Measurements from ENCODE around the gene EDDM13.
"Not testable (repeated sequence)": the region's sequence is repeated elsewhere in the genome, so short reads cannot be mapped to it uniquely, and the experiment has no call there.

Gene EDDM13

GRCh38 chr19:56319991-56320390, 47.4 kb downstream of the EDDM13 start:
- no peak overlapping the region for H3K4me3 ChIP-seq (ENCODE audit: low read depth, low read length)

- H3K4me3 ChIP-seq (ENCODE audit: low read depth, low read length) = no peak overlapping the region
These were observed 48.9 kb downstream of the EDDM13 start for GRCh38 chr19:56321254-56321988.

- H3K4me3 ChIP-seq (ENCODE audit: low read depth, low read length) = no peak overlapping the region
These were observed 49.5 kb downstream of the EDDM13 start for GRCh38 chr19:56321989-56322440.

- H3K4me3 ChIP-seq (ENCODE audit: low read depth, low read length) = no peak overlapping the region
These were observed 51.9 kb downstream of the EDDM13 start for GRCh38 chr19:56324436-56324835.

GRCh38 chr19:56332695-56333094, 60.1 kb downstream of the EDDM13 start:
- H3K4me3 ChIP-seq (ENCODE audit: low read depth, low read length) = no peak overlapping the region

GRCh38 chr19:56333506-56333905, 61.0 kb downstream of the EDDM13 start:
- H3K4me3 ChIP-seq (ENCODE audit: low read depth, low read length) = no peak overlapping the region

GRCh38 chr19:56335371-56335770, 62.8 kb downstream of the EDDM13 start:
- not testable (repeated sequence) for H3K4me3 ChIP-seq (ENCODE audit: low read depth, low read length)

GRCh38 chr19:56337077-56337476, 64.5 kb downstream of the EDDM13 start:
- H3K4me3 ChIP-seq (ENCODE audit: low read depth, low read length) = not testable (repeated sequence)

GRCh38 chr19:56339031-56339430, 66.5 kb downstream of the EDDM13 start:
- not testable (repeated sequence) for H3K4me3 ChIP-seq (ENCODE audit: low read depth, low read length)

- no peak overlapping the region for H3K4me3 ChIP-seq (ENCODE audit: low read depth, low read length)
These were observed 69.4 kb downstream of the EDDM13 start for GRCh38 chr19:56341948-56342347.

GRCh38 chr19:56347163-56347778, 74.7 kb downstream of the EDDM13 start:
- no peak overlapping the region for H3K4me3 ChIP-seq (ENCODE audit: low read depth, low read length)

GRCh38 chr19:56348289-56348877, 75.8 kb downstream of the EDDM13 start:
- H3K4me3 ChIP-seq (ENCODE audit: low read depth, low read length) = no peak overlapping the region

GRCh38 chr19:56350416-56351045, 78.0 kb downstream of the EDDM13 start:
- no peak overlapping the region for H3K4me3 ChIP-seq (ENCODE audit: low read depth, low read length)

- H3K4me3 ChIP-seq (ENCODE audit: low read depth, low read length) = no peak overlapping the region
These were observed 78.7 kb downstream of the EDDM13 start for GRCh38 chr19:56351208-56351607.

GRCh38 chr19:56355517-56355916, 83.0 kb downstream of the EDDM13 start:
- no peak overlapping the region for H3K4me3 ChIP-seq (ENCODE audit: low read depth, low read length)

- H3K4me3 ChIP-seq (ENCODE audit: low read depth, low read length) = no peak overlapping the region
These were observed 84.4 kb downstream of the EDDM13 start for GRCh38 chr19:56356944-56357343.

Data from iPS-11a (cell line).